ENCODE data around the gene RANBP10.
"Not testable (repeated sequence)": the region's sequence is repeated elsewhere in the genome, so short reads cannot be mapped to it uniquely, and the experiment has no call there.

Gene RANBP10

DNA sequence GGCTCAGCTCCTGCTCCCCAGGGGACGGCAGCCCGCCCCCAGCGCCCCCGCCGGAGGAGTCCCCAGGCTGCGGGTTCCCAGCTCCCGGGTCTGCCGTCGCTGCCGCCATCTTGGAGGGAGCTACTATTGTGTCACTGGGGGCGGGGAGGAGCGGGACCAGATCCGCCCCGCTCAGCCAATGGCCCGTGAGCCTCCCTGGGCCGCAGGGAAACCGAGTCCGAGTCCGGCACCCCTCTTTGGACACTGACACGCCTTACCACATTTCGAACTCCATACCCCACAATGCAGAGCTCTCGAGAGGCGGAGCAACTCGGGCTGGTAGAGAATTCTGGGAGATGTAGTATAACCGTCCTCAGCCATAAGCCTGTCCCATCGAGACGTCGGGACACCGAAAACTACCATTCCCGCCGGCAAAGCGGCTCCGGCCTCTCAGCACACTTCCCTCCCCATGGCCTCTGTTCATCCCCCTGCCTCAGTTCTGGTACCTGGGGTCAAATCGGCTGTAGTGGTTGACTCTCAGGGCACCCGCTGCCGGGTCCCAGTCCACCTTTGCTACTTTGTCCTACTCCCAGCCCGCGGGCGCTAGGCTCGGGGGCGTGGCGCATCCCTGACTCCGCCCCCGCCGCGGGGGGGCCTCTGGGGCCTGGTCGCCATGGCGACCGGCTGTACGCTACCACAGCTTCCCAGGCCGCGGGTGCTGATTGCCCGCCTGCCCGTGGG is at the start of gene RANBP10, which contains the start of gene TSNAXIP1:
Gene RANBP10 (minus strand): TSS at position 133 of the 720 bp plus-strand sequence. CDS start 24 bp downstream, at position 109.
Gene TSNAXIP1 (plus strand): TSS at position 462 of the 720 bp plus-strand sequence. CDS start 261 bp downstream, outside the sequence.
- FAIRE-seq (peak; percentile 85), DNase-seq (ENCODE audit: low spot score) (peak; percentile 99)

DNA sequence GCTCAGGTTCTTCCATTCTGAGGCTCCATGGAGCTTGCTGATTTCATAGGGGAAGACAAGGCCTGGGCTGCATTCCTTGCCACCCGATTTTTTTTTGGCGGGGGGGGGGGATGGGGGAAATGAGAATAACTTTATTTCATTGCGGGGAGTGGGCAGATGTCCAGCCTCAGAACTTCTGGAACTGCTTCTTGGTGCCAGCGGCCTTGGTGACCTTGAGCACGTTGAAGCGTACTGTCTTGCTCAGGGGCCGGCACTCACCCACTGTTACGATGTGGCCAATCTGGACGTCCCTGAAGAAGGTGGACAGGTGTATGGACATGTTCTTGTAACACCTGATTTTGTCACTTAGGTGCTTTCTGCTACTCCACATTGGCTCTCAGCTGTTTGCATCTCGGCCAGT is 49.4 kb upstream of the RANBP10 start:
- no peak for FAIRE-seq

DNA sequence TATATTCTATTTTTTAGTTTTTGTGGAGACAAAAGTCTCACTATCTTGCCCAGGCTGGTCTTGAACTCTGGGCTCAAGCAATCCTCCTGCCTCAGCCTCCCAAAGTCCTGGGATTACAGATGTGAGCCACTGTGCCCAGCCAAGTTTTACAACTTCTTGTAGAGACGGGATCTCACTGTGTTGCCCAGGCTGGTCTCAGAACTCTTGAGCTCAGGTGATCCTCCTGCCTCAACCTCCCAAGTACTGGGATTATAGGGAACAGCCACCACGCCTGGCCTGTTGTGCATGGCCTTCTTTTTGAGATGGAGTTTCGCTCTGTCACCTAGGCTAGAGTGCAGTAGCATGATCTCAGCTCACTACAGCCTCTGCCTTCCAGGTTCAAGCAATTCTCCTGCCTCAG is 47.3 kb upstream of the RANBP10 start:
- FAIRE-seq (no peak), DNase-seq (ENCODE audit: low spot score) (no peak)

More for the DNA sequence above, 49.4 kb upstream of the RANBP10 start:
- DNase-seq (ENCODE audit: low spot score) = no peak

DNA sequence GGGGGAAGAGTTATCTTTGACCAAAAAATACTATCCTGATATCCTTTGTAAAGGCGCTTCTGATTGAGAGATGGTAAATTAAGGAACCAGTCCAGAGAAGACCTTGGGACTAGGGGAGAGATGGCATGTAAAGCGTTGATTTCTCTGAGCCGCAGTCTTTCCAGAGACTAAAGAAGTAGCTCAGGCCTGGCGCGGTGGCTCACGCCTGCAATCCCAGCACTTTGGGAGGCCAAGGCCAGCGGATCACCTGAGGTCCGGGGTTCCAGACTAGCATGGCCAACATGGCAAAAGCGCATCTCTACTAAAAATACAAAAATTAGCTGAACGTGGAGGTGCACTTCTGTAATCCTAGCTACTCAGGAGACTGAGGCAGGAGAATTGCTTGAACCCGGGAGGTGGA is 41.8 kb upstream of the RANBP10 start:
- DNase-seq (ENCODE audit: low spot score) = no peak
- FAIRE-seq = no peak

DNA sequence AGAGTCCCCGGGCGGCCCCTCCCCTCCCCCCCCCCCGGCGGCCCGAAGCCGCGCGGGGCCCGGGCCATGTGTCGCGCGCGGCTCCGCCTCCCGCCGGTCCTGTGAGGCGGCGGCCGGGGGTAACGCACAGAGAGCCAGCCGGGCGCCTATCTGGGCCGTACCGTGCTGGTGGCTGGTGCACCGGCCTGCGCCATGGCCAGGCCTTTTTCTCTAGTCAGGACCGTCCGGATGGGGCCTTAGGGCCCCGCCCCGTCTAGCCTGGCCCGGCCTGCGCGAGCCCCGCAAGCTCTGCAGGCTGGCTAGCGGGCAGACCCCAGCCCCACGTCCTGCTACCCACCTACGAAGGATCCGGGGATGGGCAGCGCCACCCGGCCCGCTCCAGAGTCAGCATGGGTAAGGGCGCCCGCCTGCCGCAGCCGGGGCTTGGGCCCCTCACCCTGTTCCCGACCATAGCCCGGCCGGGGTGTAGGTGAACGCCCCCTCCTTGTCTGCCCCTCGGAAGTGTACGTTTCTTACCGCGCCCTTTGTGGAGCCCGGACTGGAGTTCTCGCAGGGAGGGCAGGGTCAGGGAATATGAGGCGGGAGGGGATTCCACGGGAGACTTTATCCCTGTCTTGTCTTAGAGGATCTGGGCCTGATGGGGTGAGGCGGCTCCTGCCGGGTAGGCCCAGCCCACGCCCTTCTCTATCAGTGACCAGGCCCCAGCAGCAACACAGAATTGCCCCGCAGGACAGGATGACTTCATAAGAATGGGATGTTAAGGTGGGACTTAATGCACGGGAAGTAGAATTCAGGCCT is 40.9 kb upstream of the RANBP10 start, which contains the start of gene CENPT:
Gene CENPT (minus strand): TSS at position 630 of the 798 bp plus-strand sequence. CDS start 13,834 bp downstream, outside the sequence.
- peak; percentile 70 for DNase-seq (ENCODE audit: low spot score)

DNA sequence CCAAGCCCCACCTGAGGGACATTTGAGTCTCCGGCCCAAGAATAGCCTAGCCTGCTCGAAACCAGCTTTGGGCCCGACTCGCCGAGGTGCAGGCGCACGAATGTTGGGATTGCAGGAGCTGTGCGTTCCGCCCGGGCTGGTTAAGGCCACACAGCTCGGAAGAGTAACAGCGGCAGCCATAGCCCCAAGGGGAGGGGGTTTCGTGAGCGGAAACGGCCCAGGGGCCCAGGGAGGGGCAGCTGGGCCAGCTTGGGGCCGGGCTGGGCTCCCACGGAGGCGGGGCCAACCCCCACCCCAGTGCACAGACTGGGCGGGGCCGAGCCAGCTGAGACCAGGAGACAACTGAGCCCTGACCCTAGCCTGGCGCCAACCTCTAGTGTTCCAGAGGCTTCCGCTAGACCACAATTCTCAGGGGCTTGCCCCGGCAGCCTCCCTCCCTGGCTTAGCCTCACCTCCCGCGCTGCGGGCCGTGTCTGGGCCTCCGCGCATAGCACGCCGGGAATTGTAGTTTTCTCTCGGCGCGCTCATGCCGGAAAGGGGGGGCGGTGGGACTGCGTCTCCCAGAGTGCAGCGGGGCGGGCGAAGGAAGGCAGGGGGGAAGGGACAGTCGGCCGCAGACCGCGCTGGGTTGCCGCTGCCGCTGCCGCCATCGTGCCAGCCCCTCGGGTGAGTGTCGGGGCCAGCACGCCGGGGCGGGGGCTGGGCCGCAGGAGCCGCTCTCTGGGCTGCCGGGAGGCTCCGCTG is 40.1 kb upstream of the RANBP10 start, which contains the start of gene NUTF2:
Gene NUTF2 (plus strand): TSS at position 614 of the 744 bp plus-strand sequence. CDS start 18,198 bp downstream, outside the sequence.
- FAIRE-seq = peak; percentile 65

More for the DNA sequence above, 40.9 kb upstream of the RANBP10 start, which contains the start of gene CENPT:
- FAIRE-seq = no peak

DNA sequence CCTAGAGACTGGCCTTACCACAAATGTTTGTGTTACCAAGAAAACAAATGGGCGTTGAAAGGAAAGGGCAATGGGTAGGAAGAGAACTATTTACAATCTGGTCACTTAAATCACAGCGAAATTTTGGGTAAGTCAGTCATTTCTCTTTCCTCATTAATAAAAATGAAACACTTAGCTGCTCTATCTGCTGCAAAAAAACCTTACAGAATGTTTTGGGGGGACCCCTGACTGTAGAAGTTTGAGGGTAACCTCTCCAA is 39.6 kb upstream of the RANBP10 start:
- DNase-seq (ENCODE audit: low spot score) (no peak), FAIRE-seq (no peak)

More for the DNA sequence above, 40.1 kb upstream of the RANBP10 start, which contains the start of gene NUTF2:
- DNase-seq (ENCODE audit: low spot score) = peak; percentile 93

DNA sequence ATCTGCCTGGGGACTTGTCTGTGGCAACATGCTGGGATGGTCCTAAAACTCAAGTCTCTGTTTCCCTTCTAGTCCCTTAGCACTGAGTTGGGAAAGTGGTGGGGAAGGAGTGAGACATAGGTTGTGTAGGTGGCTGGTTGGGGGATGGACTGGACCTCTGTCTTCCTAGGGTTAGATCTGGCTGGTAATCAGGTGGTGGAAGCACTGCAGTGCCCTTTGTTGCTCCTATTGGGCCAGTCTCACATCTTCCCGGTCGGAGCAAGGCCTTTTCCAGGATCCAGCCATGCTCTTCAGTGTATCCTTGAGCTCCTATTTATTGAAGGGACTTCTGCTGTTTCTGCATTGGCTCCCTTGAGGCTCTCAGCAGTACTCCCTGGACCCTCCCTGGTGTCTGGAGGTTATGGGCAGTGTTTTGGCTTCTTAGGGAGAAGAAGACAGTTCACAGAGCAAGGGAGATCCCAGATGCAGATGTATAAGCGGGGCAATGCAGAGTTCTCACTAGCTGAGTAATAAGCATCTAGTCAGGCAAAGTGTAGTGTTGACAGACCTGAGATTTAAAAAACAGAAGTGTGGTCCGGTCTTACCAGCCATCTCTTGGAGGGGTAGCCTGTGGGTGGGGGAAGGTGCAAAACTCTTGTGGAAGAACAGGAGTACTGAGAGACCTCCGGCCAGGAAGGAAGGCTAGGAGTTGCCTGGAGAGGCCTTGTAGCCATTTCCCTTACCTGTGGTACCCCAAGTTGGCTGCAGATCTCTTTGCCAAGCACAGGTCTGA is 39.1 kb upstream of the RANBP10 start:
- no peak for DNase-seq (ENCODE audit: low spot score)
- FAIRE-seq = no peak

DNA sequence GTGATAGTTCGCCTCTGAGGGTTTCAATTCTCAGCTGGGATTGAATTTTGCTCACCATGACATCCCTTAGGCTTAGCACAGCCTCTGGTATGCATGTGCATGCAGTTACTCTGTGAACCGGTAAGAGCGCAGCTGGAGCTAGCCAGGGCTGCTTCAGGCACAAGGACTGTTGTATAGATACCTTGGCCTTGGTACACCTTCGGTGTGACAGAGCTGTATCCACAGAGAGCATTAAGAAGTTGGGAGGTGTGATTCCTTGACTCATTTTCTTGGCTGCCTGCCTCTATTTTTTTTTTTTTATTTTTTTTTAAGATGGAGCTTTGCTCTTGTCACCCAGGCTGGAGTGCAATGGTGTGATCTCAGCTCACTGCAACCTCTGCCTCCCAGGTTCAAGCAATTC is 38.1 kb upstream of the RANBP10 start:
- no peak for FAIRE-seq
- DNase-seq (ENCODE audit: low spot score) = no peak

DNA sequence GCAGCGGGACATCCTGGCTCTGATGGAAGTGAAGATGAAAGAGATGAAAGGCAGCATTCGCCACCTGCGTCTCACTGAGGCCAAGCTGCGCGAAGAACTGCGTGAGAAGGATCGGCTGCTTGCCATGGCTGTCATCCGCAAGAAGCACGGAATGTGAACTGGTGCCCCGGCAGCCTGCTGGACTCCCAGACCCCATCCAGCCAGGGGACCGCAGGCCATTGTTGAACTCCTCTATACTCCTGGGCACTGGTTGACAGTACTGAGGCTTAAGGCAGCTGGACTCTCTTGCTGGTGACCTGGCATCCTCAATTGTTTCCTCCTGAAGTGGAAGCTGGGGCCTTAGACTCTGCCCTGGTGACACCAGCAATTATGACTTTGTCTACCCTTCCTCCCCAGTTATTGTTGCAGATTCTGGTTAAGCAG is 37.0 kb upstream of the RANBP10 start:
- DNase-seq (ENCODE audit: low spot score) = no peak
- no peak for FAIRE-seq

DNA sequence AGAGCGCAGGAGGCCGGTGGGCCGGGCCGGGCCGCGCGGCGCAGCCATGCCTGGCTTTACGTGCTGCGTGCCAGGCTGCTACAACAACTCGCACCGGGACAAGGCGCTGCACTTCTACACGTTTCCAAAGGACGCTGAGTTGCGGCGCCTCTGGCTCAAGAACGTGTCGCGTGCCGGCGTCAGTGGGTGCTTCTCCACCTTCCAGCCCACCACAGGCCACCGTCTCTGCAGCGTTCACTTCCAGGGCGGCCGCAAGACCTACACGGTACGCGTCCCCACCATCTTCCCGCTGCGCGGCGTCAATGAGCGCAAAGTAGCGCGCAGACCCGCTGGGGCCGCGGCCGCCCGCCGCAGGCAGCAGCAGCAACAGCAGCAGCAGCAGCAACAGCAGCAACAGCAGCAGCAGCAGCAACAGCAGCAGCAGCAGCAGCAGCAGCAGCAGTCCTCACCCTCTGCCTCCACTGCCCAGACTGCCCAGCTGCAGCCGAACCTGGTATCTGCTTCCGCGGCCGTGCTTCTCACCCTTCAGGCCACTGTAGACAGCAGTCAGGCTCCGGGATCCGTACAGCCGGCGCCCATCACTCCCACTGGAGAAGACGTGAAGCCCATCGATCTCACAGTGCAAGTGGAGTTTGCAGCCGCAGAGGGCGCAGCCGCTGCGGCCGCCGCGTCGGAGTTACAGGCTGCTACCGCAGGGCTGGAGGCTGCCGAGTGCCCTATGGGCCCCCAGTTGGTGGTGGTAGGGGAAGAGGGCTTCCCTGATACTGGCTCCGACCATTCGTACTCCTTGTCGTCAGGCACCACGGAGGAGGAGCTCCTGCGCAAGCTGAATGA is 36.4 kb upstream of the RANBP10 start:
- DNase-seq (ENCODE audit: low spot score) = no peak
- FAIRE-seq = no peak

DNA sequence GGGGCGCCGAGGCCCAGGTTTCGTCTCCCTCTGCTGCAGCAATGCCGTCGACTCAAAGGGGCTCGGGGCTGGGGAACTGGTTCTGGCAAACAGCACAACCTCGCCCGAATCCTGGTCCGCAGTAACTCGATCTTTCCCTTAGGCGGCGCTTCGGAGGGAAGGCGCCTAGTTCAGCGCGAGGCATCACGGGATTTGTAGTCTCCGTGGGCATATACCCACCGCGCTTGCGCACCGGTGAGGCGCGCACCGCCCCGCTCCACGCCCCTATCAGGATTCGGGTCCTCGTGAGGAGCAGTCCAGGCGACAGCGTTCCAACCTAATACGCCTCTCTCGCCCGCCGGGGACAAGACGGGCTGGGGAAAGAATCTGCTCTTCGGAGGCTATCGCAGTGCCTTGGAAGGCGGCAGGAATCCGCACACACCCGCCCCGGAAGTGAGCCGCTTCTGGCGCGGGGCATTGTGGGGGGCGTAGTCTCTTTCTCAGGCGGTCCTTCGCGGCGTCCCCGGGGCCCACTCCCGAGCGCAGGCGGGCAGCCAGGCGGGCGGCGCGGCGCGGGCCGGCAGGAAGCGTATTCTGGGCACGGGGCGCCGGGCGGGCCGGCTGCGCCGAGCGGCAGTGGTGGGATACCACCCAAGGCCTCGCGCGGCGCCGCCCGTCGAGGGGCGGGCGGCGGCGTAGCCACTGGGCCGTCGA is 35.6 kb upstream of the RANBP10 start, which contains the start of gene THAP11:
Gene THAP11 (plus strand): TSS at position 505 of the 693 bp plus-strand sequence. CDS start 235 bp downstream, outside the sequence.
- DNase-seq (ENCODE audit: low spot score) = peak; percentile 87
- no peak for FAIRE-seq

DNA sequence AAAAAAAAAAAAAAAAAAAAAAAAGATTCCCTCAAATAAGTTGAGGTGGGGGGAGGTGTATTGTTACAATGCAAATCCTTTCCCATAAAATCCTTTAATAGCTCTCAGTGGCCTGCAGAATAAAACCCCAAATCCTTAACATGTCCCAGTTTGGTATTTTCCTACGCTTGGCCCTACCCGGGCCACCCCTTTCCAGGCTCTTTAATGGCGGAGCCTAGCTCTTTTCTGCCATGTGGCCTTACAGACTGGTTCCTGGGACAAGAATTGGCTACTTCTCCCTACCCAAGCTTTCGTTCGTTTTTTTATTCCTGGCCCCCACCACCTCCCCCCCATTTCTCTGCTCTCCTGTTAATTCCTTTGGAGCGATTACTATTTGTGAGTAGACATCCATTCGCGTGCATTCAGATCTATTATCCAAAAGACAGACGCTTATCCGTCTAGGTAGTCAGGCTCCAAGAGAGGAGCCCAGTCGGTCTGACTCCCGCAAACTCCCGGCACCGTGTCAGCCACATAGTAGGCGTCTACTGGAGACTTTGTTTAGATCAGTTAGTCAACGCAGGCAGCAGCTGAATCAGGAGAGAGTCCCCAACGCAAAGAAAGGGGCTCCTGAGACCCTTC is 34.9 kb upstream of the RANBP10 start:
- DNase-seq (ENCODE audit: low spot score) (no peak), FAIRE-seq (no peak)

DNA sequence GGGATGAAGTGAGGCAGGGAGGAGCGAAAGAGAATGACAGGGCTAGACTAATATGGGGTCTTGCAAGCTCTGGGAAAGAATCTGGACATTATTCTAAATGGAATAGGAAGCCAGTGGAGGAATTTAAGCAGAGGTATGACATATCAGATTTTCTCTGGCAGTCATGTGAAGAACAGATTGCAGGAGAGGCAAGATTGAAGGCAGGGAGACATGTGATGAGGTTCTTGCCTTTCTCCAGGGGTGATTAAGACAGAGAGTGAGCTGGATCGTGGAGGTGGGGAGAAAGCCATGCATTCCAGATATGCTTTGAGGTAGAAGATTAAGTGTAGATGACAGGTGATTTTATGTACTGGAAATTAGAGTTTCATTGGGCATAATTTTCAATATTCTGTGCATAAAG is 31.5 kb upstream of the RANBP10 start:
- FAIRE-seq (no peak), DNase-seq (ENCODE audit: low spot score) (no peak)

DNA sequence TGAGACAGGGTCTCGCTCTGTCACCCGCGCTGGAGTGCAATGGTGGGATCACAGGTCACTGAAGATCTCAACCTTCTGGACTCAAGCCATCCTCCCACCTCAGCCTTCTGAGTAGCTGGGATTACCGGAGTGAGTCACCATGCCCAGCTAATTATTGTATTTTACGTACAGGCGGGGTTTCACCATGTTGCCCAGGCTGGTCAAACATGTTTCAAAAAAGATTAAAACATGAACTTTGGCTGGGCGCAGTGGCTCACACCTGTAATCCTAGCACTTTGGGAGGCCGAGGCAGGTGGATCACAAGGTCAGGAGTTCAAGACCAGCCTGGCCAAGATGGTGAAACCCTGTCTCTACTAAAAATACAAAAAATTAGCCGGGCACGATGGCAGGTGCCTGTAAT is 30.8 kb upstream of the RANBP10 start:
- DNase-seq (ENCODE audit: low spot score); FAIRE-seq: not testable (repeated sequence)

DNA sequence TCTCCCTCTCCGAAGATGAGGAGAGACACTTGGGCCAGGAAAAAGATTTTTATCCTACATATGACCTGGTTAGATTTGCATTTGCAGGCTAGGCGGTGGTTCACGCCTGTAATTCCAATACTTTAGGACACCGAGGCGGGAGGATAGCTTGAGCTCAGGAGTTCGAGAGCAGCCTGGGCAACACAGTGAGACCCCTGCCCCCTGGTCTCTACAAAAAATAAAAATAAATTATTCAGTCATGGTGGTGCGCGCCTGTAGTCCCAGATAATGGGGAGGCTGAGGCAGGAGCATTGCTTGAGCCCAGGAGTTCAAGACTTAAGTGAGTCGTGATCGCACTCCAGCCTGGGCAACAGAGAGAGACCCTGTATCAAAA is 27.9 kb upstream of the RANBP10 start:
- FAIRE-seq (no peak), DNase-seq (ENCODE audit: low spot score) (no peak)

DNA sequence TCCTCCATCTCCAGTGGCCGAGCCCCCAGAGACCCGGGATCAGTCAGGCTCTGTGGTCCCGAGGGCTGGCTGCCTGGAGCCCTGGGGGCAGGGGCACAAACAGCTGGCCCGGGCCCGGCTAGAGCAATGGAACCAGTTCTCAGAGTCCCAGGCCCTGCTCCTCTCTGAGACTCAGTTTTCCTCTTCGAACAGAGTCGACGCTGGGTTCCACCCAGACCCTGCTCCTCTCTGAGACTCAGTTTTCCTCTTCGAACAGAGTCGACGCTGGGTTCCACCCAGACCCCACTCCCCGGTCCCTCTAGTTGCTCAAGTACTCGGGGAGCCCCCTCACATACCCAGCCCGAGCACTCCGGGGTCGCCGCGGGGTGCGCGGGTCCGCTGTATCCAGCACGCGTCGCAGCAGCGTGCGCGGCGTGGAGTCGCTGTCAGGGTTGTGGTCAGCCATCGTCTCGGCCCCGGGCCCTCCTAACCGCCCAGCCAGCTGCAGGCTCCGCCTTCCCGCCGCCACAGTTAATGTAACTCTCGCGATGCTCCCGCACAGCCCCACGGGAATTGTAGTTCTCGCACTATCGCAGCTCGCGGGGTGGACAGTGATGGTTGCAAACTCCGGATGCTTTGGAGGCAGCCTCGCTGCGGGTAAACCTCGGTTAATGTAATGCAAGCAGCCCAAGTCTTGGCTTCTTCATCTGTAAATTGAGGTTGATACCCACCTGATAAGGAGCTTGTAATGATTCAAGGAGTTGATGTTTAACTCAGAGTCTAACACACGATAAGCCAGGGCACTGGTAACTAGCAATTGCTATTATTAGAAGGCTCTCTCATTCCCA is 27.3 kb upstream of the RANBP10 start:
- DNase-seq (ENCODE audit: low spot score) (peak; percentile 75), FAIRE-seq (no peak)

DNA sequence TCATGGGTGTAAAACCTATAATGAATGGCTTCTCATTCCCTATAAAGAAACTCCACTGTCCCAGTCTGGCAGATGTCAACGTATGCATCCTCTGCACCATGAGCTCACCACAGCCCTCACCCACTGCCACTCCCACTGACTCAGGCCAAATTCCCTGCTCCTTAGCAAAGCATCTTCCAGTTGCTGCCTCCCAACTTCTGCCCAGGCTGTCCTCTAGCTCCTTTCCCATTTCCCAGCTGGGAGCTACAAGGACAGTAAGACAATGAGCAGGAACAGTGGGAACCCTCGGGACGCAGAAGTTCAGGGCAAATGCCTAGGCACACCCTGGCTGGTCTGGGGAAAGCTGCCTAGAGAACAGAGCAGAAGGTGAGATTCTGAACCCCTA is 26.7 kb upstream of the RANBP10 start:
- FAIRE-seq (no peak), DNase-seq (ENCODE audit: low spot score) (peak; percentile 48)

All from RCC 7860 (cell line).